Measurements from ENCODE around the gene OR10J1.

Gene OR10J1

GRCh38 chr1:159439422-159439821 lies at the start of gene OR10J1:
OR10J1 (plus strand) TSS chr1:159439722; CDS start chr1:159439792, 70 bp downstream.
- TF ChIP-seq CTCF (IDR thresholded peaks at IDR 0.05; ENCODE audit: insufficient read depth, missing control alignments), result no peak
- peak; percentile 88 for FAIRE-seq
- no peak for DNase-seq (ENCODE audit: insufficient read length, low spot score)

- DNase-seq (ENCODE audit: insufficient read length, low spot score) (no peak), FAIRE-seq (no peak)
- TF ChIP-seq CTCF (IDR thresholded peaks at IDR 0.05; ENCODE audit: insufficient read depth, missing control alignments), result no peak
Observed at GRCh38 chr1:159406821-159407220, 32.7 kb upstream of the OR10J1 start.

- DNase-seq (ENCODE audit: insufficient read length, low spot score) (no peak), FAIRE-seq (no peak)
- no peak for TF ChIP-seq CTCF (IDR thresholded peaks at IDR 0.05; ENCODE audit: insufficient read depth, missing control alignments)
Observed at GRCh38 chr1:159408862-159409400, 30.6 kb upstream of the OR10J1 start.

GRCh38 chr1:159421821-159422220 lies 17.7 kb upstream of the OR10J1 start:
- FAIRE-seq, result no peak
- no peak for DNase-seq (ENCODE audit: insufficient read length, low spot score)
- TF ChIP-seq CTCF (IDR thresholded peaks at IDR 0.05; ENCODE audit: insufficient read depth, missing control alignments), result no peak

- no peak for TF ChIP-seq CTCF (IDR thresholded peaks at IDR 0.05; ENCODE audit: insufficient read depth, missing control alignments)
- FAIRE-seq (no peak), DNase-seq (ENCODE audit: insufficient read length, low spot score) (no peak)
Observed at GRCh38 chr1:159428536-159428935, 11.0 kb upstream of the OR10J1 start.

- no peak for DNase-seq (ENCODE audit: insufficient read length, low spot score)
- FAIRE-seq, result no peak
- TF ChIP-seq CTCF (IDR thresholded peaks at IDR 0.05; ENCODE audit: insufficient read depth, missing control alignments), result no peak
Observed at GRCh38 chr1:159429074-159429861, 10.3 kb upstream of the OR10J1 start.

- FAIRE-seq (no peak), DNase-seq (ENCODE audit: insufficient read length, low spot score) (no peak)
- no peak for TF ChIP-seq CTCF (IDR thresholded peaks at IDR 0.05; ENCODE audit: insufficient read depth, missing control alignments)
Observed at GRCh38 chr1:159430985-159431384, 8.5 kb upstream of the OR10J1 start.
